ENCODE measurements around the gene ANO2. TPM values are rescaled to one million over a fixed set of nuclear protein-coding genes. Genes with fewer than 3 reads are reported as not detected.

The ANO2 gene
- total RNA-seq, 1 donor from 2014 or later, result 20.1 TPM

DNA sequence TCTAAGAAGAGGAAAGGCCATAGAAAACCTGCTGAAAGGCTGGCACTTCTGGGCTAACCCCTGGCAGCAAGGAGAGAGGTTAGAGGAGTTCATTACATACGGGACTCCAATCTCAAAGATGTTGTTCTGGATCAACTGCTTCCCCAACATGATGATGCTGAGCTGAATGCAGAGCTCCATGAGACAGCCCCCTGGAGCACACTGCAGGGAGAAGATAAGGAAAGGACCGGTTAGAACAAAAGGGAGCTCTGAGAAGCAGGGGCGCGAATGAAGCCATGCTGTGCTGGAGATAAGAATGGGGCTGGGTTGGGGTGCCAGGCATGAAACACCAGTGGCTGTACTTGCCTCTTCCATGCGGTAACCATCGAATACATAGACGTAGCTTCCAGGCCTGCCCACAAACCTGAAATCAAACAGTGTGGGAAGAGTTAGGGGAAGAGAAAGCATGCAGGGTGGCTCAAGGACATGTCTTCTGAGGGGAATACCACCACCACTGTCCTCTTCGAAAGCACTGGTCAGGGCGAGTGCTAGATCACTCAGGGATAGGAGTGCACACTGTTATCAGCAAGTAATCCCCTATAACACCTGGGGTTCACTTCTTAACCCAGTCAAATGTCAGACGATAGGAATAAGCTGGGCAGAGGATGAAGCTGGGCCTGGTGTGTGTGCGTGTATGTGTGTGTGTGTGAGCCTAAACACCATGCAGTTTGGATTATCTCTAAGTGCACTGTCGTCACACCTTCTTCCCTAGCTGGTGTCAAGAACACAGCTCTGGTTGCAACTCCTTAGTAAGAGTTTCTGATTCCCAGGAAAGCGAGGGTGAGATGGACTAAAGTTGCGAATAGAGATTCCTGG, 332.3 kb downstream of the ANO2 start:
- TF ChIP-seq, protein P1, sequence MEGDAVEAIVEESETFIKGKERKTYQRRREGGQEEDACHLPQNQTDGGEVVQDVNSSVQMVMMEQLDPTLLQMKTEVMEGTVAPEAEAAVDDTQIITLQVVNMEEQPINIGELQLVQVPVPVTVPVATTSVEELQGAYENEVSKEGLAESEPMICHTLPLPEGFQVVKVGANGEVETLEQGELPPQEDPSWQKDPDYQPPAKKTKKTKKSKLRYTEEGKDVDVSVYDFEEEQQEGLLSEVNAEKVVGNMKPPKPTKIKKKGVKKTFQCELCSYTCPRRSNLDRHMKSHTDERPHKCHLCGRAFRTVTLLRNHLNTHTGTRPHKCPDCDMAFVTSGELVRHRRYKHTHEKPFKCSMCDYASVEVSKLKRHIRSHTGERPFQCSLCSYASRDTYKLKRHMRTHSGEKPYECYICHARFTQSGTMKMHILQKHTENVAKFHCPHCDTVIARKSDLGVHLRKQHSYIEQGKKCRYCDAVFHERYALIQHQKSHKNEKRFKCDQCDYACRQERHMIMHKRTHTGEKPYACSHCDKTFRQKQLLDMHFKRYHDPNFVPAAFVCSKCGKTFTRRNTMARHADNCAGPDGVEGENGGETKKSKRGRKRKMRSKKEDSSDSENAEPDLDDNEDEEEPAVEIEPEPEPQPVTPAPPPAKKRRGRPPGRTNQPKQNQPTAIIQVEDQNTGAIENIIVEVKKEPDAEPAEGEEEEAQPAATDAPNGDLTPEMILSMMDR (IDR thresholded peaks at IDR 0.05), result no peak
- H3K4me3 ChIP-seq, result no peak overlapping the region
- no peaks in the 10 kb centered on the region for H3K27me3 ChIP-seq
- H3K36me3 ChIP-seq, result no peaks in the 10 kb centered on the region
- H3K4me1 ChIP-seq, result no peaks in the 10 kb centered on the region
- intact Hi-C loops (cut with DNase I), result no loop called here
- H3K27ac ChIP-seq, result no peak overlapping the region
- no peaks in the 10 kb centered on the region for H3K9me3 ChIP-seq
- no peak for DNase-seq (ENCODE audit: low spot score in 2 of 2)

DNA sequence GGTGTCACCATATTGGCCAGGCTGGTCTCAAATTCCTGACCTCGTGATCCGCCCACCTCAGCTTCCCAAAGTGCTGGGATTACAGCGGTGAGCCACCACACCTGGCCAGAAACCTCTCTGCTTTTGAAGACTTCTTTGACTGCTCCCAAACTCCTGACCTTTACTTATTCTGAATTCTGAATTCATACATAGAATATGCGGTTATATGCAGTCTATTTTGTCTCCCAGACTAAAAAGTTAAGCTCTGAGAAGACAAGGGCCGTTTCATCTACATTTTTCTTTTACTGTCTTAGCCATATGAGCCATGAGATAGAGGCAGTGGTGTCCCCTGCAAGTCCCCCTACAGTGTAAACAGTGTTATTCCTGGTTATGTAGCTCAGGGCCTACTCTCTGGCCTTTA, 333.9 kb downstream of the ANO2 start:
- Histone ChIP-seq H3K36me3 (no peaks in the 10 kb centered on the region), H3K4me3 (no peak overlapping the region), H3K27ac (no peak overlapping the region), H3K4me1 (no peaks in the 10 kb centered on the region), H3K9me3 (no peaks in the 10 kb centered on the region), H3K27me3 (no peaks in the 10 kb centered on the region)
- intact Hi-C loops (cut with DNase I), result no loop called here
- TF ChIP-seq, protein P1 (IDR thresholded peaks at IDR 0.05), result no peak
- DNase-seq (ENCODE audit: low spot score in 2 of 2), result no peak

DNA sequence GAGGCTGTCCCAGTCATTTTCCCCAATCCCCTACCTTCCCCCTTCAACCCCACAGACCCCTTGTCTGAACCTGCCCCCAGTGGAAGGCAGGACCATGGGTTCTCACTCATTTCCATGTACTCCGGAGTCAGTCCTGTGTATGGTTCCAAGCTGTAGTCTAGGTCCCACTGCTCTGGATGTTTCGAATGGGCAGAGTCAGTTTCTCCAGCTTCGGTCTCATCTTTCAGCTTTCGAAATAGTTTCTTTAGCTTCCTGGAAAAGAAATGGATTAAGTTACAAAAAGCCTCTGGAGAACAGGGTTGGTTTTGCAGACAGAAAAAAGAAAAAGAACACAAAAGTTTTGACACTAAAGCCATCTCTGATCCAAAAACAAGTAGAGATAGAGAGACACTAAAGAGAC, 345.7 kb downstream of the ANO2 start:
- DNase-seq (ENCODE audit: low spot score in 2 of 2), result no peak
- Histone ChIP-seq H3K4me3 (no peak overlapping the region), H3K36me3 (no peaks in the 10 kb centered on the region), H3K27ac (no peak overlapping the region), H3K27me3 (no peaks in the 10 kb centered on the region), H3K9me3 (no peaks in the 10 kb centered on the region), H3K4me1 (no peaks in the 10 kb centered on the region)
- intact Hi-C loops (cut with DNase I), result no loop called here
- TF ChIP-seq, protein P1 (IDR thresholded peaks at IDR 0.05), result no peak

DNA sequence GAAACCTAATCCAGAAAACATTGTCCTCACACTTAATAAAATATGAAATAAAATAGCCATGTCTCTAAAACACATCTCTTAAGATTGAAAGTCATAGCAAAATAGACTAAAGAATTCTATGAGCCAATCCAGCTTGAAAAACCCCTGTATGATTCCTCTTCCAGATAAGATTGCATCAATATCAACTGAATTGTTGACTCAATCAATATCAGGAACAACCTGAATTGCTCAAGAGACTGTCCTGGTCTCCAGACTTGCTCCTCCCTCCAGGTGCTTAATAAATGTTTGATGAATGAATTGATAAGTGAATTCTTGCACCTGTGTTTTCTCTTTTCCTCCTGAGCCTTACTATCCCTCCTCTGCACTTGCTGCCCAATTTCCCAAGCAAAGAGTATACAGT, 351.1 kb downstream of the ANO2 start:
- no peaks in the 10 kb centered on the region for H3K4me1 ChIP-seq
- H3K36me3 ChIP-seq, result no peaks in the 10 kb centered on the region
- H3K27ac ChIP-seq, result no peak overlapping the region
- H3K27me3 ChIP-seq, result no peaks in the 10 kb centered on the region
- no peak overlapping the region for H3K4me3 ChIP-seq
- TF ChIP-seq, protein P1 (IDR thresholded peaks at IDR 0.05), result no peak
- intact Hi-C loops (cut with DNase I), result no loop called here
- H3K9me3 ChIP-seq, result no peaks in the 10 kb centered on the region
- DNase-seq (ENCODE audit: low spot score in 2 of 2), result no peak

DNA sequence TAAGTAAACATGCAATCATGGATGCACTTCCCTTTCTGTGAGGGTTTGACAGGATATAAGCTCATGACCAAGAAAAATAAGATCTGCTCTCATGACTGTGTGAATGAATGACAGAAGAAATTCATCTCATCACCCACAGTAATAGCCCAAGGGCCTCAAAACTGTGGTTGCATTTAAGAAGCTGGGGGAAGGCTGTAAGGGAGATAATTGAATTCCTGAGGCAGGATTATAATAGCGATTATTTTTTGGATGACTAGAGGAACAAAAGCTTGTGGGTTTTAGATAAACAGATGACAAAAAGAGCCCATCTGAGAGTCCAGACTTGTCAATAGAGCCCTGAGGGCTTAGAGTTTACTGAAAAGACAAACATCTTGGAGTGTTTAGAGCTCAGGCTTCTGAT, 352.0 kb downstream of the ANO2 start:
- Histone ChIP-seq H3K36me3 (no peaks in the 10 kb centered on the region), H3K4me3 (no peak overlapping the region)
- TF ChIP-seq, protein P1 (IDR thresholded peaks at IDR 0.05), result no peak

More for the DNA sequence above, 352.0 kb downstream of the ANO2 start:
- no peaks in the 10 kb centered on the region for H3K27me3 ChIP-seq
- H3K9me3 ChIP-seq, result no peaks in the 10 kb centered on the region
- no peaks in the 10 kb centered on the region for H3K4me1 ChIP-seq
- DNase-seq (ENCODE audit: low spot score in 2 of 2), result no peak
- intact Hi-C loops (cut with DNase I), result no loop called here
- no peak overlapping the region for H3K27ac ChIP-seq

Data from ascending aorta (tissue), 2 donors.